ENCODE data around the gene ZNF324B. TPM values are rescaled to one million over a fixed set of nuclear protein-coding genes. Genes with fewer than 3 reads are reported as not detected.
"Not testable (repeated sequence)": the region's sequence is repeated elsewhere in the genome, so short reads cannot be mapped to it uniquely, and the experiment has no call there.

The ZNF324B gene
- total RNA-seq (5.7 TPM), polyA plus RNA-seq (ENCODE audit: insufficient read depth in 1 of 8, insufficient read length in 8 of 8, low replicate concordance in 1 of 8) (1 to 10 TPM; 2.7 to 4.7 (median 3.9) TPM)
- long read RNA-seq, donor 1: 0 reads
- long read RNA-seq, donor 2: 0 reads
- long read RNA-seq, donor 3, partial matches to known transcripts: 0 of 1 reads
- long read RNA-seq, donor 3, other reads (novel, unspliced or antisense): 0 of 1 reads
- long read RNA-seq, donor 4: 0 reads
- long read RNA-seq, donor 5: 0 reads
- long read RNA-seq, donor 6: 0 reads
- long read RNA-seq, donor 7: 0 reads
- long read RNA-seq, donor 8: 0 reads
- long read RNA-seq, donor 9: 0 reads
- long read RNA-seq, donor 10, partial matches to known transcripts: 0 of 1 reads
- long read RNA-seq, donor 10, other reads (novel, unspliced or antisense): 0 of 1 reads
- long read RNA-seq, donor 11: 0 reads

- under 1% methylated on average over 79 of the region's 79 CpGs for WGBS (ENCODE audit: insufficient coverage)
- no peak within 1 kb of the TSS for H3K27ac ChIP-seq (ENCODE audit: low read length)
- H3K36me3 ChIP-seq (ENCODE audit: control insufficient read depth, insufficient read depth, low read length): peaks cover 25% of the 10 kb centered on the region
- H3K4me1 ChIP-seq (ENCODE audit: control insufficient read depth, insufficient read depth, low read length): peaks cover 5% of the 10 kb centered on the region
- H3K4me3 ChIP-seq (ENCODE audit: low read length): peak within 1 kb of the TSS; percentile 62
- peak; percentile 99 for DNase-seq
- H3K9me3 ChIP-seq (replicated peaks; ENCODE audit: control insufficient read depth, low read depth, low read length): no peaks in the 10 kb centered on the region
- peaks cover 6% of the 10 kb centered on the region for H3K27me3 ChIP-seq (ENCODE audit: control insufficient read depth, insufficient read depth, low read length)
Measured at GRCh38 chr19:58451358-58452101, at the start of gene ZNF324B. Gene ZNF324B (plus strand): TSS chr19:58451622. CDS start chr19:58453702, 2,080 bp downstream.

GRCh38 chr19:58401840-58402421, 49.5 kb upstream of the ZNF324B start:
- Histone ChIP-seq H3K9me3 (replicated peaks; ENCODE audit: control insufficient read depth, low read depth, low read length) (no peaks in the 10 kb centered on the region), H3K4me3 (ENCODE audit: low read length) (peak overlapping the region; percentile 69), H3K4me1 (ENCODE audit: control insufficient read depth, insufficient read depth, low read length) (peaks cover 19% of the 10 kb centered on the region), H3K27me3 (ENCODE audit: control insufficient read depth, insufficient read depth, low read length) (peaks cover 14% of the 10 kb centered on the region), H3K27ac (ENCODE audit: low read length) (peak overlapping the region; percentile 88), H3K36me3 (ENCODE audit: control insufficient read depth, insufficient read depth, low read length) (no peaks in the 10 kb centered on the region)
- WGBS (ENCODE audit: insufficient coverage): 8% methylated on average over 7 of the region's 23 CpGs
- peak; percentile 27 for DNase-seq

- not testable (repeated sequence) for H3K9me3 ChIP-seq (replicated peaks; ENCODE audit: control insufficient read depth, low read depth, low read length); H3K27me3 ChIP-seq (ENCODE audit: control insufficient read depth, insufficient read depth, low read length); H3K4me3 ChIP-seq (ENCODE audit: low read length); DNase-seq; H3K36me3 ChIP-seq (ENCODE audit: control insufficient read depth, insufficient read depth, low read length); H3K27ac ChIP-seq (ENCODE audit: low read length)
- 80% methylated on average over 1 of the region's 5 CpGs for WGBS (ENCODE audit: insufficient coverage)
- peaks cover 30% of the 10 kb centered on the region for H3K4me1 ChIP-seq (ENCODE audit: control insufficient read depth, insufficient read depth, low read length)
Measured at GRCh38 chr19:58403920-58404478, 47.4 kb upstream of the ZNF324B start.

- no peak overlapping the region for H3K27ac ChIP-seq (ENCODE audit: low read length)
- no peaks in the 10 kb centered on the region for H3K27me3 ChIP-seq (ENCODE audit: control insufficient read depth, insufficient read depth, low read length)
- no peaks in the 10 kb centered on the region for H3K36me3 ChIP-seq (ENCODE audit: control insufficient read depth, insufficient read depth, low read length)
- WGBS (ENCODE audit: insufficient coverage): 63% methylated on average over 9 of the region's 10 CpGs
- H3K4me1 ChIP-seq (ENCODE audit: control insufficient read depth, insufficient read depth, low read length): peaks cover 26% of the 10 kb centered on the region
- no peaks in the 10 kb centered on the region for H3K9me3 ChIP-seq (replicated peaks; ENCODE audit: control insufficient read depth, low read depth, low read length)
- DNase-seq: peak; percentile 22
- peak overlapping the region; percentile 79 for H3K4me3 ChIP-seq (ENCODE audit: low read length)
Measured at GRCh38 chr19:58406818-58407657, 44.4 kb upstream of the ZNF324B start.

GRCh38 chr19:58407658-58408151, 43.7 kb upstream of the ZNF324B start:
- no peak for DNase-seq
- Histone ChIP-seq H3K4me3 (ENCODE audit: low read length) (peak overlapping the region; percentile 79), H3K4me1 (ENCODE audit: control insufficient read depth, insufficient read depth, low read length) (peaks cover 25% of the 10 kb centered on the region), H3K9me3 (replicated peaks; ENCODE audit: control insufficient read depth, low read depth, low read length) (no peaks in the 10 kb centered on the region), H3K27ac (ENCODE audit: low read length) (peak overlapping the region; percentile 92), H3K36me3 (ENCODE audit: control insufficient read depth, insufficient read depth, low read length) (no peaks in the 10 kb centered on the region), H3K27me3 (ENCODE audit: control insufficient read depth, insufficient read depth, low read length) (no peaks in the 10 kb centered on the region)
- whole genome bisulfite sequencing (ENCODE audit: insufficient coverage): 10% methylated on average over 22 of the region's 22 CpGs

GRCh38 chr19:58408152-58409009, 43.0 kb upstream of the ZNF324B start, which contains the start of gene ZNF584:
Gene ZNF584 (plus strand): TSS chr19:58408649. CDS start chr19:58409148, 499 bp downstream.
- peaks cover 25% of the 10 kb centered on the region for H3K4me1 ChIP-seq (ENCODE audit: control insufficient read depth, insufficient read depth, low read length)
- H3K9me3 ChIP-seq (replicated peaks; ENCODE audit: control insufficient read depth, low read depth, low read length): no peaks in the 10 kb centered on the region
- peak within 1 kb of the TSS; percentile 92 for H3K27ac ChIP-seq (ENCODE audit: low read length)
- H3K27me3 ChIP-seq (ENCODE audit: control insufficient read depth, insufficient read depth, low read length): no peaks in the 10 kb centered on the region
- peak; percentile 99 for DNase-seq
- WGBS (ENCODE audit: insufficient coverage): under 1% methylated on average over 94 of the region's 100 CpGs
- H3K4me3 ChIP-seq (ENCODE audit: low read length): peak within 1 kb of the TSS; percentile 79
- H3K36me3 ChIP-seq (ENCODE audit: control insufficient read depth, insufficient read depth, low read length): no peaks in the 10 kb centered on the region

GRCh38 chr19:58409010-58409790, 42.2 kb upstream of the ZNF324B start:
- H3K27ac ChIP-seq (ENCODE audit: low read length): peak overlapping the region; percentile 92
- peak; percentile 45 for DNase-seq
- under 1% methylated on average over 32 of the region's 34 CpGs for WGBS (ENCODE audit: insufficient coverage)

GRCh38 chr19:58416604-58417003, 34.8 kb upstream of the ZNF324B start:
- Histone ChIP-seq H3K4me1 (ENCODE audit: control insufficient read depth, insufficient read depth, low read length) (no peaks in the 10 kb centered on the region), H3K4me3 (ENCODE audit: low read length) (no peak overlapping the region), H3K36me3 (ENCODE audit: control insufficient read depth, insufficient read depth, low read length) (peaks cover 44% of the 10 kb centered on the region), H3K9me3 (replicated peaks; ENCODE audit: control insufficient read depth, low read depth, low read length) (peaks cover 21% of the 10 kb centered on the region), H3K27me3 (ENCODE audit: control insufficient read depth, insufficient read depth, low read length) (no peaks in the 10 kb centered on the region), H3K27ac (ENCODE audit: low read length) (no peak overlapping the region)
- 100% methylated on average over 5 of the region's 5 CpGs for WGBS (ENCODE audit: insufficient coverage)
- no peak for DNase-seq

More at GRCh38 chr19:58409010-58409790, 42.2 kb upstream of the ZNF324B start:
- no peaks in the 10 kb centered on the region for H3K36me3 ChIP-seq (ENCODE audit: control insufficient read depth, insufficient read depth, low read length)
- peak overlapping the region; percentile 79 for H3K4me3 ChIP-seq (ENCODE audit: low read length)
- no peaks in the 10 kb centered on the region for H3K27me3 ChIP-seq (ENCODE audit: control insufficient read depth, insufficient read depth, low read length)
- peaks cover 25% of the 10 kb centered on the region for H3K4me1 ChIP-seq (ENCODE audit: control insufficient read depth, insufficient read depth, low read length)
- no peaks in the 10 kb centered on the region for H3K9me3 ChIP-seq (replicated peaks; ENCODE audit: control insufficient read depth, low read depth, low read length)

Measured in muscle of leg (tissue), 16 donors.